Motor neuron (in vitro differentiated cells): ENCODE data around the gene KLK2. TPM values are rescaled to one million over a fixed set of nuclear protein-coding genes. Genes with fewer than 3 reads are reported as not detected.
A peak's percentile ranks its signal among the peaks of the same experiment; 100 is the strongest.

Source experiments
- ATAC-seq, 8 experiments: fragments of 200-7000 bp; cut with Tn5 transposase; replicated peaks in 6 of 8; 2 replicates each; pipeline ENCODE4 v1.8.0; 2021; ENCODE audit warnings: mild to moderate bottlenecking in 8 of 8, moderate library complexity in 8 of 8
- H3K27ac ChIP-seq, 2 donors: fragments of 250-450 bp; sonication (Bioruptor Pico); 2 replicates each; pipeline ENCODE4 v1.9.0; 2021; ENCODE audit warnings: antibody characterized with exemption in 2 of 2, mild to moderate bottlenecking in 2 of 2, moderate library complexity in 1 of 2
- H3K4me1 ChIP-seq, 2 donors: fragments of 250-450 bp; sonication (Bioruptor Pico); replicated peaks in 1 of 2; 2 replicates each; pipeline ENCODE4 v1.6.1; 2021; ENCODE audit warnings: antibody characterized with exemption in 2 of 2, mild to moderate bottlenecking in 2 of 2, moderate library complexity in 1 of 2
- H3K4me3 ChIP-seq, 5 donors: fragments of 250-450 bp; sonication (Bioruptor Pico); 2 replicates each; pipeline ENCODE4 v1.9.0; 2021; ENCODE audit warnings: antibody characterized with exemption in 5 of 5, mild to moderate bottlenecking in 5 of 5, moderate library complexity in 4 of 5
- WGBS, 10 experiments: fragments of 450-650 bp; shearing (Covaris generic); methylation state at CpG; one replicate each; pipeline ENCODE4 v1.0.0; 2022; 5-methylcytosine and 5-hydroxymethylcytosine counted together
- in situ Hi-C, 9 experiments: fragments of 400-800 bp; cut with MboI; loops; one replicate each; pipeline ENCODE4 v1.15.0; 2021; ENCODE audit warnings: low sequenced_read_pairs in 9 of 9, low pct_unique_long_range_greater_than_20kb in 2 of 9; ENCODE audit not compliant: unreplicated experiment in 9 of 9
- total RNA-seq, 8 experiments: library from RNA; unstranded; fragments of 300-600 nt; gene quantifications; 2 replicates each; pipeline versions ENCODE4 v1.2.3 to v1.2.4, GENCODE V29; 2022

The KLK2 gene
- 1 to 10 TPM in 3 of 8 experiments, under 1 TPM in 4, not detected in 1; 0.11 to 3.2 (median 0.81) TPM for total RNA-seq

- Histone ChIP-seq H3K4me1 (no peaks in the 10 kb centered on the region), H3K27ac (no peak within 1 kb of the TSS), H3K4me3 (no peak within 1 kb of the TSS)
- in situ Hi-C loops: no loop called here
- WGBS, 10 experiments: 40 to 100% (median 76%) methylated on average over 1 to 2 of the region's 3 CpGs; no CpG with 5 or more reads in 6 of the 10 experiments
- ATAC-seq: peak in 4 of 8 experiments; percentile 19 to 79 (median 36)
Measured at GRCh38 chr19:50873056-50873455, at the start of gene KLK2. KLK2 (plus strand) TSS chr19:50873439; CDS start chr19:50873474, 35 bp downstream.

GRCh38 chr19:50826492-50827240 lies 46.6 kb upstream of the KLK2 start:
- no peak overlapping the region for H3K27ac ChIP-seq
- in situ Hi-C loops: no loop called here
- H3K4me3 ChIP-seq: no peak overlapping the region
- WGBS, 10 experiments: 40 to 75% (median 61%) methylated on average over 1 to 43 of the region's 43 CpGs; no CpG with 5 or more reads in 2 of the 10 experiments
- H3K4me1 ChIP-seq: peaks cover 0 to 2% of the 10 kb centered on the region in 2 donors
- ATAC-seq: no peak

DNA sequence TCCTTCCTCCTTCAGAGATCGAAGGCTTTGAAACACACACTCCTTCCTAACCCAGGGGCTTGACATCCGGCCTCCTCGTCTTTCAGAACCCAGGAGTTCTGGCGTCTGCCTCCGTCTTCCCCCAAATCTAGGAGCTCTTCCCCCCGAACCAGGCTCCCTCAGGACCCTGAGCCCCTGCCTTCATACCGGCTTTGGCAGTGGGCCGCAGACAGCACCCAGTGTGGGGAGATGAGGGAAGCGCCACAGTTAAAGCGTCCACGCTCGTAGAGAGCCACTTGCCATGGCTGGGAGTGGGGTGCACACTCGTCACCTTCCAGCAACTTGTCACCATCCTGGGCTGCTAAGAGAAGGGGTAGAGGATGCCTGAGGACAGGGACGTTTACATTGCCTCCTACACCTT lies 45.8 kb upstream of the KLK2 start:
- Histone ChIP-seq H3K4me3 (no peak overlapping the region), H3K4me1 (no peaks in the 10 kb centered on the region), H3K27ac (no peak overlapping the region)
- in situ Hi-C loops: no loop called here
- no peak for ATAC-seq
- WGBS, 10 experiments: 46 to 80% (median 65%) methylated on average over 1 to 9 of the region's 14 CpGs; no CpG with 5 or more reads in 2 of the 10 experiments

DNA sequence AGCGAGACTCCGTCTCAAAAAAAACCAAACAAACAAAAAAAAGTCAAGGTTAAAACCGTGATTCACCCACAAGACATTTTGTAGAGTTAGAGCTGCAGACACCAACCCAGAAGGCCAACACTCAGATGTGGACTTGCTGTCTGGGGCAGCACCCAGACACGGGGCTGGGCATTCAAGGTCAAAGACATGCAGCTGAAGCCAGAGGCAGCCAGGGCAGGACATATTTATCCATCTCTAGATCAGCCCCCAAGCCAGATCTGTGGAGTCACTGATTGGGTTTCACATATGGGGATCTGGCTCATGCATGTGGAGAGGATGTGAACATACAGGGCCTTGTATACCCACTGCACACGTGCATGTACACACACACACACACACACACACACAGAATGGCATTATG lies 43.4 kb upstream of the KLK2 start:
- ATAC-seq: peak in 1 of 8 experiments; percentile 3
- in situ Hi-C loops: no loop called here
- 20 to 100% (median 90%) methylated on average over 1 to 3 of the region's 5 CpGs; no CpG with 5 or more reads in 3 of the 10 experiments for WGBS, 10 experiments
- H3K4me1 ChIP-seq: peaks cover 0 to under 1% of the 10 kb centered on the region in 2 donors
- H3K4me3 ChIP-seq: no peak overlapping the region
- no peak overlapping the region for H3K27ac ChIP-seq

- WGBS, 10 experiments: 0 to 47% (median 17%) methylated on average over 1 to 3 of the region's 17 CpGs; no CpG with 5 or more reads in 7 of the 10 experiments
- Histone ChIP-seq H3K4me1 (peaks cover 0 to 7% of the 10 kb centered on the region in 2 donors), H3K4me3 (no peak overlapping the region), H3K27ac (no peak overlapping the region)
- in situ Hi-C loops: no loop called here
- peak in 1 of 8 experiments; percentile 13 for ATAC-seq
Measured at GRCh38 chr19:50830266-50831025, 42.8 kb upstream of the KLK2 start.

GRCh38 chr19:50831026-50831396 lies 42.2 kb upstream of the KLK2 start:
- in situ Hi-C loops: no loop called here
- Histone ChIP-seq H3K4me1 (peaks cover 0 to 9% of the 10 kb centered on the region in 2 donors), H3K4me3 (no peak overlapping the region), H3K27ac (no peak overlapping the region)
- ATAC-seq: no peak
- 35 to 40% (median 38%) methylated on average over 1 to 5 of the region's 7 CpGs; no CpG with 5 or more reads in 7 of the 10 experiments for WGBS, 10 experiments

DNA sequence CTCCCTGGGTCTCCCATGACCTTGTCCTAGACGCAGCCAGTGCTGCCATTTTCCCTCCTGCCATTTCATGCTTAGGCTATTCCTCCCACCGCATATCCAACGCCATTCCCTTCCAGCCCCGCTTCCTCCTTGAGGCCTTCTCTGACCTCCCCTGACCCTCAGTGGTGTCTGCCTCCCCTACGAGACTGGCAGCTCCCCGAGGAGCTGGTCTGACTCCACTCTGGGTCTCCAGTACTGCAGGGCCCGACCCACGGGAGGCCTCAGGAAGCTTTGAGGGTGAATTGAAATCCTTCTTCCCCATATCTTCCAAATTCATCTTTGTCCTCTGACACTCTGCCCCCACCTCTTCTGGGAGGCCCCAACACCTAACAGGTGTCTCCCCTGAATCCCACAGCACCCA lies 40.6 kb upstream of the KLK2 start:
- ATAC-seq: no peak
- Histone ChIP-seq H3K4me1 (peaks cover 0 to 14% of the 10 kb centered on the region in 2 donors), H3K27ac (no peak overlapping the region), H3K4me3 (no peak overlapping the region)
- in situ Hi-C loops: no loop called here
- WGBS, 10 experiments: 40 to 100% (median 81%) methylated on average over 1 to 6 of the region's 8 CpGs; no CpG with 5 or more reads in 4 of the 10 experiments

- no peak within 1 kb of the TSS for H3K27ac ChIP-seq
- ATAC-seq: no peak
- peaks cover 0 to 14% of the 10 kb centered on the region in 2 donors for H3K4me1 ChIP-seq
- 0 to 80% (median 48%) methylated on average over 1 to 2 of the region's 8 CpGs; no CpG with 5 or more reads in 5 of the 10 experiments for WGBS, 10 experiments
- H3K4me3 ChIP-seq: no peak within 1 kb of the TSS
- in situ Hi-C loops: no loop called here
Measured at GRCh38 chr19:50833117-50833801, 40.0 kb upstream of the KLK2 start, which contains the start of gene KLK15. KLK15 (minus strand) TSS chr19:50833574; CDS start chr19:50831492, 2,082 bp downstream.

- 40 to 100% (median 75%) methylated on average over 1 to 5 of the region's 6 CpGs; no CpG with 5 or more reads in 4 of the 10 experiments for WGBS, 10 experiments
- Histone ChIP-seq H3K27ac (no peak overlapping the region), H3K4me3 (no peak overlapping the region), H3K4me1 (peaks cover 0 to 14% of the 10 kb centered on the region in 2 donors)
- ATAC-seq: no peak
- in situ Hi-C loops: no loop called here
Measured at GRCh38 chr19:50833802-50834167, 39.5 kb upstream of the KLK2 start.

DNA sequence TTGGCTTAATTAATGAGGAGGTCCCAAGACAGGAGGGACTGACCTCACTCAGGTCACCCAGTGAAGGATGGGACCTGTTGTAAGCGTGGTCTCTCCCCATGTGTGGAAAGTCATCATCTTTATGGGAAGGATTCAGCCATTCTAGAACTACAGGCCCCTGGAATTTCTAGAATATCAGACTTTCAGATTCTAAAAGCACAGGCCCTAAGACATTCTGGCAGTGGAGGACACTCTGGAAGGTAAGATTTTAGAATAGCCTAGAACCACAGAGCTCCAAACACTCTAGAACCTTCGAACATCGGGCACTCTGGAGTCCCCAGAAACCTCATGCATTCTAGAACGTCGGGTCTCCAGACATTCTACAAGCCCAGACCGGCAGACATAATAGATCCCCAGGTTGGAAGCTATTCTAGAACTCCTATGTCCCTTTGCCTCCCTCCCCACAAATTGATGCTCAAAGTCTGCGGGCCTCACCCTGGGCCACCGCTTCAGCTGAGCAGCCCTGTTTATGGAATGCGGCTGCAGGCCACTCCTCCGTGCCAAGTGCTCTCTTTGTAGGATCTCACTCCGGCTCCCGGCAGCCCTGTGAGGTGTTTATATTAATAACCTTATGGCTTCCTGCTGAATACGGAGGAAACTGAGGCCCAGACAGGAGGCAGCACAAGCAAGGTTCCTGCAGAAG lies 38.0 kb upstream of the KLK2 start:
- 0 to 83% (median 33%) methylated on average over 1 to 13 of the region's 13 CpGs; no CpG with 5 or more reads in 4 of the 10 experiments for WGBS, 10 experiments
- Histone ChIP-seq H3K4me1 (peaks cover 0 to 14% of the 10 kb centered on the region in 2 donors), H3K27ac (no peak overlapping the region), H3K4me3 (peak overlapping the region; percentile 40 to 50 (median 43))
- in situ Hi-C loops: no loop called here
- peak; percentile 15 to 42 (median 35) for ATAC-seq

DNA sequence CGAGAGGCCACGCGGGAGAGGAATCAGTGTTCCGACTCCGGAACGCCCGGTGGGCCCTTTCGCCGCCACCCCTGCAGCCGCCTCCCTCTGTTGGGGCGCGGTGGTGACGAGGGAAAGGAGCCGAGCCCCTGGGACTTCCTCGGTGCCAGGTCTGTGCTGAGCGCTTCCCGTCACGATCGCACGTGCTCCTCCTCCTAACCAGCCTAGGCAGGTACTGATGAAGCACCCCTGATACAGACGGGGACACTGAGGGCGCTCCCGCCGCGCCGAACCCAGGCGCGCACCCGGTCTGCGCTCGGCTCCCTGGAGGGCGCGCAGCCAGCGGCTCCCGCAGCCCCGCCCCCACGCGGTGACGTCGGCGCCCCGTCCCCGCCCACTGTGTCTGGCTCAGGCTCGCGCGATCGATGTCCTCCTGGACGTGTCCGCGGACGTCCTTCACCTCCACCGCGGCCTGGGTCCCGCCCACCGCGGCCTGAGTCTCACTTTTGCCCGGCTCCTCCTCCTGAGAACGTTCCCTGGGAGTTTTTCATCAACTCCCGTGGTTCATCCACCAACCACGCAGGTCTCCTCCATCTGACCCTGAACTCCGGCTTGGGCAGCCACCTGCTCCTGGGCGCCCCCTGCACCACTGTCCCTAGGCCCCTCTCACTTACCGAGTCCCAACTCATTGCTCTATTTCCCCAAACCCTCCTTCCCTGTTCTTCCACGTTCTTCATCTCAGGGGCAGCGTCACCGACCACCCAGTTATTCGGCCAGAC lies 37.3 kb upstream of the KLK2 start:
- in situ Hi-C loops: no loop called here
- peak; percentile 95 to 99 (median 97) for ATAC-seq
- peaks cover 0 to 14% of the 10 kb centered on the region in 2 donors for H3K4me1 ChIP-seq
- H3K27ac ChIP-seq: peak overlapping the region in 1 of 2 donors; percentile 37
- peak overlapping the region; percentile 40 to 50 (median 43) for H3K4me3 ChIP-seq
- WGBS, 10 experiments: 0 to 13% (median 1%) methylated on average over 1 to 28 of the region's 67 CpGs; no CpG with 5 or more reads in 3 of the 10 experiments
